Progenitor cell of endocrine pancreas (in vitro differentiated cells): ENCODE results near the gene PRRC2B. TPM values are rescaled to one million over a fixed set of nuclear protein-coding genes. Genes with fewer than 3 reads are reported as not detected.
"Not testable (repeated sequence)": the region's sequence is repeated elsewhere in the genome, so short reads cannot be mapped to it uniquely, and the experiment has no call there.

Source experiments
- DNase-seq: peaks from one replicate; pipeline ENCODE4 v3.0.0; 2021; ENCODE audit warnings: low spot score; ENCODE audit not compliant: unreplicated experiment
- H3K27ac Mint-ChIP-seq: 2 replicates; pipeline ENCODE4 v1.8.0; 2021; ENCODE audit warnings: mild to moderate bottlenecking, moderate library complexity, mixed read lengths
- H3K27me3 Mint-ChIP-seq: 2 replicates; pipeline ENCODE4 v1.8.0; 2021; ENCODE audit warnings: mixed read lengths
- H3K36me3 Mint-ChIP-seq: 2 replicates; pipeline ENCODE4 v1.8.0; 2022; ENCODE audit warnings: mixed read lengths; ENCODE audit not compliant: insufficient read depth
- H3K4me1 Mint-ChIP-seq: 2 replicates; pipeline ENCODE4 v1.8.0; 2021; ENCODE audit warnings: low read depth, mixed read lengths
- H3K4me3 Mint-ChIP-seq: 2 replicates; pipeline ENCODE4 v1.8.0; 2021; ENCODE audit warnings: low read depth, mild to moderate bottlenecking, moderate library complexity, mixed read lengths
- H3K9me3 Mint-ChIP-seq: 2 replicates; pipeline ENCODE4 v1.8.0; 2021; ENCODE audit warnings: low read depth, mixed read lengths
- CTCF ChIP-seq: fragments of 200-600 bp; sonication (generic); IDR thresholded peaks from one replicate; pipeline ENCODE4 v1.5.0; 2021; ENCODE audit warnings: antibody characterized with exemption, mild to moderate bottlenecking; ENCODE audit not compliant: unreplicated experiment
- total RNA-seq: library from RNA; stranded (reverse); gene quantifications from 2 replicates; pipeline ENCODE4 v1.2.1, GENCODE V29; 2021

Gene PRRC2B
- total RNA-seq, 1 donor from 2014 or later = 460 TPM

GRCh38 chr9:131391504-131391903 is 2.4 kb upstream of the PRRC2B start:
- no peak for TF ChIP-seq CTCF
- Mint-ChIP-seq H3K36me3 (no peaks in the 10 kb centered on the region), H3K27me3 (no peaks in the 10 kb centered on the region), H3K9me3 (no peaks in the 10 kb centered on the region), H3K4me1 (peaks cover 27% of the 10 kb centered on the region), H3K4me3 (no peak overlapping the region), H3K27ac (no peak overlapping the region)
- no peak for DNase-seq

GRCh38 chr9:131394464-131395156 is 724 bp downstream of the PRRC2B start:
- no peaks in the 10 kb centered on the region for H3K27me3 Mint-ChIP-seq
- DNase-seq = peak; percentile 35
- TF ChIP-seq CTCF = no peak
- H3K36me3 Mint-ChIP-seq = no peaks in the 10 kb centered on the region
- peak overlapping the region; percentile 95 for H3K4me3 Mint-ChIP-seq
- H3K9me3 Mint-ChIP-seq = no peaks in the 10 kb centered on the region
- H3K27ac Mint-ChIP-seq = peak overlapping the region; percentile 99
- H3K4me1 Mint-ChIP-seq = peaks cover 49% of the 10 kb centered on the region

- DNase-seq = no peak
- Mint-ChIP-seq H3K27ac (peak overlapping the region; percentile 99), H3K9me3 (no peaks in the 10 kb centered on the region), H3K4me1 (peaks cover 52% of the 10 kb centered on the region), H3K4me3 (peak overlapping the region; percentile 95), H3K27me3 (no peaks in the 10 kb centered on the region), H3K36me3 (no peaks in the 10 kb centered on the region)
- no peak for TF ChIP-seq CTCF
Measured at GRCh38 chr9:131395157-131396098, 1.5 kb downstream of the PRRC2B start.

- Mint-ChIP-seq H3K4me1 (peaks cover 52% of the 10 kb centered on the region), H3K27ac (peak overlapping the region; percentile 99), H3K4me3 (peak overlapping the region; percentile 95)
- DNase-seq, H3K9me3 Mint-ChIP-seq, H3K36me3 Mint-ChIP-seq, H3K27me3 Mint-ChIP-seq: not testable (repeated sequence)
Measured at GRCh38 chr9:131396099-131396479, 2.2 kb downstream of the PRRC2B start.

- DNase-seq = no peak
- peaks cover 2% of the 10 kb centered on the region for H3K36me3 Mint-ChIP-seq
- no peaks in the 10 kb centered on the region for H3K9me3 Mint-ChIP-seq
- peak overlapping the region; percentile 99 for H3K27ac Mint-ChIP-seq
- H3K4me1 Mint-ChIP-seq = peaks cover 52% of the 10 kb centered on the region
- no peak for TF ChIP-seq CTCF
- H3K27me3 Mint-ChIP-seq = no peaks in the 10 kb centered on the region
- H3K4me3 Mint-ChIP-seq = peak overlapping the region; percentile 95
Measured at GRCh38 chr9:131396626-131397025, 2.7 kb downstream of the PRRC2B start.
